ENCODE data around the gene CTBP2.
A peak's percentile ranks its signal among the peaks of the same experiment; 100 is the strongest.
"Not testable (repeated sequence)": the region's sequence is repeated elsewhere in the genome, so short reads cannot be mapped to it uniquely, and the experiment has no call there.

The CTBP2 gene

DNA sequence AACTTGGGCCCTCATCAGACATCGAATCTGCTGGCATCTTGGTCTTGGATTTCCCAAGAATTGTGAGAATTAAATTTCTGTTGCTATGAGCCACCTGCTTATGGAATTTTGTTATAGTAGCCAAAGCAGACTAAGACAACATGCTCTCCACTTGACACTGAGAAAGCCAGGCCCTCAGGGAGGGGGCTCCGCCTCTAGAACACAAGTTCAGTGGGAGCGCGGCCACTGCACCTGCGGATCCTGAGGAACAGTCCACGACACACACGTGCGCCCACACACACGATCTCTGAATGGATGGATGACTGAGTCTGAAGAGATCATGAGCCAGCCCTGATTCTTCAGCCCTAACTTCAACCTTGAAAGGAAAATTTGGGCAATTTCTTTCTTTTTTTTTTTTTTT is 73.7 kb downstream of the CTBP2 start:
- in situ Hi-C loops (cut with HindIII; ENCODE audit: low sequenced_read_pairs) = no loop called here
- no peak for DNase-seq (ENCODE audit: low read depth)
- no peak overlapping the region for H3K4me3 ChIP-seq (ENCODE audit: low read depth, low read length)
- TF ChIP-seq, protein P1, sequence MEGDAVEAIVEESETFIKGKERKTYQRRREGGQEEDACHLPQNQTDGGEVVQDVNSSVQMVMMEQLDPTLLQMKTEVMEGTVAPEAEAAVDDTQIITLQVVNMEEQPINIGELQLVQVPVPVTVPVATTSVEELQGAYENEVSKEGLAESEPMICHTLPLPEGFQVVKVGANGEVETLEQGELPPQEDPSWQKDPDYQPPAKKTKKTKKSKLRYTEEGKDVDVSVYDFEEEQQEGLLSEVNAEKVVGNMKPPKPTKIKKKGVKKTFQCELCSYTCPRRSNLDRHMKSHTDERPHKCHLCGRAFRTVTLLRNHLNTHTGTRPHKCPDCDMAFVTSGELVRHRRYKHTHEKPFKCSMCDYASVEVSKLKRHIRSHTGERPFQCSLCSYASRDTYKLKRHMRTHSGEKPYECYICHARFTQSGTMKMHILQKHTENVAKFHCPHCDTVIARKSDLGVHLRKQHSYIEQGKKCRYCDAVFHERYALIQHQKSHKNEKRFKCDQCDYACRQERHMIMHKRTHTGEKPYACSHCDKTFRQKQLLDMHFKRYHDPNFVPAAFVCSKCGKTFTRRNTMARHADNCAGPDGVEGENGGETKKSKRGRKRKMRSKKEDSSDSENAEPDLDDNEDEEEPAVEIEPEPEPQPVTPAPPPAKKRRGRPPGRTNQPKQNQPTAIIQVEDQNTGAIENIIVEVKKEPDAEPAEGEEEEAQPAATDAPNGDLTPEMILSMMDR (IDR thresholded peaks at IDR 0.05; ENCODE audit: low read depth, low read length, missing control alignments) = no peak

DNA sequence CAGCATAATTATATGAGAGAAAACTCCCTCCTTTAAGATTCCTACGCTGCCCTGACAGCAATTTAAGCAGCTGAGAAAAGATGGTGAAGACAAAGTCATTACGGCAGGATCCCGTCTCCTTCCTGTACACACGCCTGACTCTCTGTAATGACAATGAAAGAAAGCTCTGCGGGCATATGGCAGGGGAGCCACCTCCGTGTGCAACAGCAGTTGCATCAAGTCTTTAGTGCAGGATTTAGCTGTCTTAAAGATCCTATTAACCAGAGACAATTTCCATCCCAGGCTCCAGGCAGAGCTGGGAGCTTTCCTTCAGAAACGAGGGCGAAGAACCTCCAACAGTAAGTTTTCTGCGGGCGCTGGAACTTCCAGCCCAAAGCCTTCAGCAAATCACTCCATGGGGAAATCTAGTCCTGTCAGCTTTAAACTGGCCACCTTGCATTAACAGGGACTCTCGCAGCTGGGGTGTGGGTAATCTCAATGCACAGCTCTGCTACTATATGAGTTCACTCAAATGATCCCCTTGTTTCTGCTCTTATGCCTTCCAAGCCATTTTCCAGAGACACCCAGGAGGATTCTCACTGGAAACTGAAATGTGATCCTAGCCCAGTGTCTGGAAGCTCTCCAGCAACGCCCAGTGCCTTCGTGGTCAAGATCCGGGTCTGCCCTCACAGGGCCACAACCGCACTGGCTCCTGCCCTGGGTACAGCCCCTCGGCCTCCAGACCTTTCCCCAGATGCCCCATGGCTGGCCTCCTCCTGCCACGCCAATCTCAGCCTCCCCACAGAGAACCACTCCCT is 74.9 kb downstream of the CTBP2 start:
- in situ Hi-C loops (cut with HindIII; ENCODE audit: low sequenced_read_pairs) = no loop called here
- DNase-seq (ENCODE audit: low read depth) = no peak
- no peak overlapping the region for H3K4me3 ChIP-seq (ENCODE audit: low read depth, low read length)
- TF ChIP-seq, protein P1 (IDR thresholded peaks at IDR 0.05; ENCODE audit: low read depth, low read length, missing control alignments) = no peak

- DNase-seq (ENCODE audit: low read depth) = no peak
- in situ Hi-C loops (cut with HindIII; ENCODE audit: low sequenced_read_pairs) = no loop called here
- TF ChIP-seq, protein P1 (IDR thresholded peaks at IDR 0.05; ENCODE audit: low read depth, low read length, missing control alignments) = no peak
- H3K4me3 ChIP-seq (ENCODE audit: low read depth, low read length) = no peak overlapping the region
These were observed 75.6 kb downstream of the CTBP2 start for GRCh38 chr10:125084614-125085257.

DNA sequence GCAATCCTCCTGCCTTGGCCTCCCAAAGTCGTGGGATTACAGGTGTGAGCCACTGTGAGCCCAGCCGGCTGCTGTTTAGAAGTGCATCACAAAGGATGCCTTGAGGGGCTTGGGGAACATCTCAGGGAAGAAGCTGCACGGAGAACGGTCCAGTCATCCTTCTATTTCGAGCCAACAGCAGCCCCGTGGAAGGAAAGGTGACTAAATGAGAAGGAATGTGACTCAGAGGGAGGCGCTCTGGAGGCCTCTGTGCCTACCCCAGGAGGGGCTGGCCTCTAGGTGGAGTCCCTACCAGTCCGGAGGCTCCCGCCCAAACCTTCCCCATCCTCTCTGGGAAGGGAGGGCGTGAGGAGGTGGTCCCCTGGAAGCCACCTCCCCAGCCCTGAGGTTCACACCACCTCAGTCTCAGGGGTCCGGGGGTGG is 76.2 kb downstream of the CTBP2 start:
- peak; percentile 82 for DNase-seq (ENCODE audit: low read depth)
- in situ Hi-C loops (cut with HindIII; ENCODE audit: low sequenced_read_pairs) = no loop called here
- H3K4me3 ChIP-seq (ENCODE audit: low read depth, low read length) = no peak overlapping the region
- TF ChIP-seq, protein P1 (IDR thresholded peaks at IDR 0.05; ENCODE audit: low read depth, low read length, missing control alignments) = no peak

DNA sequence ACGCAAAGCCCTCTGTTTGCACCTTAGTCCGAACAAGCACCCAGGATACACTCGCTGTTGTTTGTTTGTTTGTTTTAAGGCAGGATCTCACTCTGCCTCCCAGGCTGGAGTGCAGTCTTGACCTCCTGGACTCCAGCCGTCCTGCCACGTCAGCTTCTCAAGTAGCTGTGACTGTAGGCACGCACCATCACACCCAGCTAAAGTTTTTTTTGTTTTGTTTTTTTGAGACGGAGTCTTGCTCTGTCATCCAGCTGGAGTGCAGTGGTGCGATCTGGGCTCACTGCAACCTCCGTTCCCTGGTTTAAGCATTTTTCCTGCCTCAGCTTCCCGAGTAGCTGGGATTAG is 76.8 kb downstream of the CTBP2 start:
- in situ Hi-C loops (cut with HindIII; ENCODE audit: low sequenced_read_pairs) = no loop called here
- TF ChIP-seq, protein P1 (IDR thresholded peaks at IDR 0.05; ENCODE audit: low read depth, low read length, missing control alignments) = no peak
- no peak overlapping the region for H3K4me3 ChIP-seq (ENCODE audit: low read depth, low read length)
- DNase-seq (ENCODE audit: low read depth) = no peak

GRCh38 chr10:125082881-125083575 is 77.3 kb downstream of the CTBP2 start:
- no peak overlapping the region for H3K4me3 ChIP-seq (ENCODE audit: low read depth, low read length)
- TF ChIP-seq, protein P1 (IDR thresholded peaks at IDR 0.05; ENCODE audit: low read depth, low read length, missing control alignments) = no peak
- DNase-seq (ENCODE audit: low read depth) = no peak
- in situ Hi-C loops (cut with HindIII; ENCODE audit: low sequenced_read_pairs) = no loop called here

DNA sequence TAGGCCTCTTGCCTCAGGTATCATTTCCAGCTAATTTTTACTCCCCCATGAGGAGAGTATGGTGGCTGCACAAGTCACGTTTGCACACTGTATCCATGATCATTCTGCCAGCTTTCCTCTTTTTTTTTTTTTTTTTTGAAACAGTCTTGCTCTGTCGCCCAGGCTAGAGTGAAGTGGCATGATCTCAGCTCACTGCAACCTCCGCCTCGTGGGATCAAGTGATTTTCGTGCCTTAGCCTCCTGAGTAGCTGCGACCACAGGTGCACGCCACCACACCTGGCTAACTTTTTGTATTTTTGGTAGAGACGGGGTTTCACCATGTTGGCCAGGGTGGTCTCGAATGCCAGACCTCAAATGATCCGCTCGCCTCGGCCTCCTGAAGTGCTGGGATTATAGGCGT is 77.9 kb downstream of the CTBP2 start:
- DNase-seq (ENCODE audit: low read depth); H3K4me3 ChIP-seq (ENCODE audit: low read depth, low read length); in situ Hi-C loops (cut with HindIII; ENCODE audit: low sequenced_read_pairs): not testable (repeated sequence)
